LHCN-M2 (cell line): ENCODE results near the gene URM1. TPM values are rescaled to one million over a fixed set of nuclear protein-coding genes. Genes with fewer than 3 reads are reported as not detected.
A peak's percentile ranks its signal among the peaks of the same experiment; 100 is the strongest.

ENCODE experiments used
- DNase-seq: peaks from one replicate; pipeline ENCODE4 v3.0.0-alpha.2; 2012; ENCODE audit warnings: low read depth
- total RNA-seq: library from RNA; depleted of rRNA; stranded (reverse); fragments of >200 nt; gene quantifications from 2 replicates; pipeline ENCODE4 v1.2.3, GENCODE V29; 2014

URM1 gene
- total RNA-seq, 1 experiment from 2014 or later: 46.4 TPM

DNA sequence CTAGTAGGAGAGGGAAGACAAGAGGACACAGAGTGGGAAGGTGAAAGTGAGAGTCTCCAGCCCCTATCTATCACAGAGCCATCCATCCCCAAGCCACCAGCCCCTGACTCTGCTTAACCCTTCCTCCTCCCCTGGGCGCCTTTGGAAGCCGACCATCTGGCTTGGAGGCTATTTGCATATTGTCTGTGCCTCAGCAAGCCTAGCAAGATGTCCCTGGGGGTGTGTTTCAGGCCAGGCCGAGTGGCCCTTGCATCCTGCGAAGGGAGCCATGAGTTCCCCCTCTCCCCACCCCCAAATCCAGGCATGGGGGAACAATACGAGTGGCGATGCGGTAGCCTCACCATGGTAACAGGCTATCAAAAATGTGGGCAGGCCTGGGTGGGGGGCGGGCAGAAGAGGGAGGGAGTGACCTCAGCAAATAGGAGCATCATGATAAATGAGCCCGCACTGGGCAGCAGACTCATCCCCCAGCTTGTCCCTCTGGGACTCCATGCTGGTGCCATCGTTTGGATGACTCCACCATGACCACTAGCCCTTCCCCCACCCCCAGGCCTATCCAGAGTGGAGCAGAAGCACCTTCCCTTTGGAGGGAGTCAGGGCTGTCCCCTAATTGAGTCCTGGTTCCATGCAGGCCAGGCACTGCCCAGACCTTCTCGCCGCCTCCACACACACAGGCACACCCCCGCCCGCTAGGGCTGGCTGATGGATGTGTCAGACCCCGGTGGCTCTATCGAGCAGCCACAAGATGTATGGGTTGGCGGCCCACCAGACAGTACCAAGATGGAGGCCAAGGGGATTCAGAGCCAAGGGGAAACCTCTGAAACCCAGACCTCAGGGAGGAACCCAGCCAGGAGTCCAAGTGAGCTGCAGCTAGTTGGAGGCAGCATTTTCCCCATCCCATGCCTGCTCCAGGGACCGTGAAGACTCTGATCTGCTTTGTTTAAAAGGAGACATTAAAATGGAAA lies 14.6 kb downstream of the URM1 start:
- no peak for DNase-seq

DNA sequence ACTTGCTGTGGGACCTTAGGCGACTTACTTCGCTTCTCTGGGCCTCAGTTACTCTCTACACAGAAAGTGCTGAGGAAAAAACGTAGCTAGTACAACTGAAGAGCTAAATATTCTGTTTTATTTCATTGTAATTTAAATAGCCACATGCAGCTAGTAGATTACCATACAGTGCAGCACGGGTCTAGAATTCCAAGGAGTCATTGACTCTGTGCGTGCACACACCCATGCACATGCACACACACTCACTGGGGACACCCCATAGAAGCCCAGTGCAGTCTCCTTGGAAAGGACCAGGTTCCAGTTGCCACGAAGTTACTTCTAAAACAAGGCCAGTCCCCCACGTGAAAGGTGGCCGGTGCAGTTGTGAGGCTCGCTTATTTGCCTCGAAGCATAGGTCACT lies 17.0 kb downstream of the URM1 start:
- DNase-seq: no peak

- no peak for DNase-seq
Measured at GRCh38 chr9:128389395-128390149, 18.4 kb downstream of the URM1 start.

GRCh38 chr9:128390150-128390812 lies 19.1 kb downstream of the URM1 start:
- DNase-seq: no peak

- no peak for DNase-seq
Measured at GRCh38 chr9:128390813-128391711, 19.9 kb downstream of the URM1 start.

GRCh38 chr9:128391956-128392301 lies 20.8 kb downstream of the URM1 start:
- DNase-seq: no peak

DNA sequence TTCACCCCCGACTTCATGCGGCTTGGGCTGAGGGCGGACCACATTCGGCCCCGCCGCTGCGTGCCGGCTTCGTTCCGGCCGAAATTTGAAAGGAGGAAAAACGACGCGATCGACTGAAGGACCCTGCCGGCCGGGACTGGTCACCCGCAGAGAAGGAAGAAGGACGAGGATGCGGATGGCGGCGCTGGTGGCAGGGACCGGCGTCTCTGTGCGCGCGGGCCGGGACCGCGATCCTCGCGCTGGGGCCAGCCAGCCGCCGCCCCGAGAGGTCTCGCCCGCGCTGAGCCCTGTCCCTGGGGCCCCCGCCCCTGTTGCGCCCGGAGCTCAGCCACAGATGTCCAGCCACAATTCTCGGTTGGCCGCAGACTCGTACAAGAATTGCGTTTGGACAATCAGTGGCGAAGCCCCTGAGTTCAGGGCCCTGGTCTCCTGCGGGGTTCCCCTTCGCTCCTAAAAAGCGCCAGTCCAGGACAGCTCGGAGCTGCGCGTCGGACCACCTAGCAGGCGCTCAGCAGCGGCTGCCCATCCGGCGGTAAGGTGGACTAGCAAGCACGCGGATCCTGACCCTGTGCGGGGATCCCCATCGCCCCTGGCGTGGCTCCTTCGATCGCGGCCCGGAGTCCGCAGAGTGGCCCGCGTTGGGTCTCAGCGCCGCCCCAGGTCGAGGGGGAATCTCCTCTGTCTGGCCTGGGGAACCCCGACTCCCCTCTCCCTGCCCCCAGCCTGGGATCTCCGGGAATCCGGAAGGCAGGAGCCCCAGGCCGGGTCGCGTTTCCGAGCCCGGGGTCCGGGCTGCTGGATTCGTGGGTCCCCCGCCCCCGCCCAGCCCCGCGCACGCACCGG lies 21.3 kb downstream of the URM1 start:
- no peak for DNase-seq

- no peak for DNase-seq
Measured at GRCh38 chr9:128393145-128393775, 22.1 kb downstream of the URM1 start.

DNA sequence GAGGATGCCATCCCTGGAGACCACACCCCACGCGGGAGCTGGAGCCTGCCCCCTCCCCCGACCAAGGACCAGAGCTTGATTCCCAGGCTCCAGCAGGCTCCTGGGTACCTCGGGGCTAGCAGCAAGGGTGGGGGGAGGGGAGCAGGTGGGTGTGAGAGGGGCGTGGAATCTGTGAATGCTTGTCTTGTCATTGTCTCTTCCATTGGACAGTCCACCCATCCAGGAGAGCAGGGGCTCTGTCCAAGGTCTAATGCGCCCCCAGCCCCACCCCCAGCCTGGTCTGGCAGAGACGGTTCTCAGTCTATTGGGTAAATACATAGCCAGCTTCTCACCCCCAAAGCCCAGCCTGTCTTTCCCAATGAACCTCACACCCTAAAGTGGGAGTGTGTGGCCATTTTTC lies 22.8 kb downstream of the URM1 start:
- no peak for DNase-seq

GRCh38 chr9:128394379-128395168 lies 23.4 kb downstream of the URM1 start:
- no peak for DNase-seq

DNA sequence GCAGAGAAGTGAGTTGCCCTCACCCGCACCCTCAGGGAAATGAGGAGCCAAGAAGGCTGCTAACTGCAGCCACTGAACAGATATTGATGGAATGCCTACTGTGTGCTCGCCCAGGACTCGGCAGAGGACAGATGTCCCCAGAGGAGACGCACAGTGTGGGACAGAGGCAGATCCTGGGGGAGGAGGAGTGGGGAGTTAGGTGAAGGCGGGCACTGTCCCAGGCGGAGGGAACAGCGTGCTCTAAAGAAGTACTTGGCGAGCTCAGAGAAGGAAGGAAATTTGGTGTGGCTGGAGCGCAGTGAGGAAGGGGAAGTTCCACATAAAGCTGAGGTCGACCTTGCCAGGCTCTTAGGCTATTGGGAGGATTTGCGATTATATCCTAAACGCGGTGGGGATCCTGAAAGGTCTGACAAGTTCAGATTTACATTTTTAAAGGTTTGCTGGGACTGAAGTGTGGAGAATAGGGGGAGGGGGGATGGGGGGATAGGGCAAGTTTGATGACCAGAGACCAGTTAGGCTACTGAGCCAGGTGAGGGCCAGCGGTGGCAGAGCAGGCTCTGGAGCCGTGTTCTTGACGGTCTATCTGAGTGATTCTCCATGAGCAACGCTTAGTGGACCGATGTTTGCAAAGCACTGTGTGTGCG lies 25.9 kb downstream of the URM1 start:
- no peak for DNase-seq

DNA sequence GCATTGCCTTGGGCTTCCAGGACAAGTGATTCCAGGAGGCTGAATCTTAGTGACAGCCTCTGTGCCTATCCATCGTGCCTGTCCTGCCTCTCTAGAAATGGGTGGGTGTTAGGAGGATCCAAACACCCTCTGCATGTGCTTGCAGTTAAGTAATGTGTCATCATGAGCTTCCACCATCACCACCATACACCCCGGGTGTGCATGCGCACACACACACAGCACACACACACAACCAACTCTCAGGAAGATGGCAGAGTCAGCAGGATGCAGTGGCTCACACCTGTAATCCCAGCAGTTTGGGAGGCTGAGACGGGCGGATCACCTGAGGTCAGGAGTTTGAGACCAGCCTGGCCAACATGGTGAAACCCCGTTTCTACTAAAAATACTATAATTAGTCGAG lies 26.7 kb downstream of the URM1 start:
- DNase-seq: no peak

- DNase-seq: peak; percentile 15
Measured at GRCh38 chr9:128399861-128400260, 28.7 kb downstream of the URM1 start.

GRCh38 chr9:128404560-128404959 lies 33.4 kb downstream of the URM1 start:
- DNase-seq: no peak

DNA sequence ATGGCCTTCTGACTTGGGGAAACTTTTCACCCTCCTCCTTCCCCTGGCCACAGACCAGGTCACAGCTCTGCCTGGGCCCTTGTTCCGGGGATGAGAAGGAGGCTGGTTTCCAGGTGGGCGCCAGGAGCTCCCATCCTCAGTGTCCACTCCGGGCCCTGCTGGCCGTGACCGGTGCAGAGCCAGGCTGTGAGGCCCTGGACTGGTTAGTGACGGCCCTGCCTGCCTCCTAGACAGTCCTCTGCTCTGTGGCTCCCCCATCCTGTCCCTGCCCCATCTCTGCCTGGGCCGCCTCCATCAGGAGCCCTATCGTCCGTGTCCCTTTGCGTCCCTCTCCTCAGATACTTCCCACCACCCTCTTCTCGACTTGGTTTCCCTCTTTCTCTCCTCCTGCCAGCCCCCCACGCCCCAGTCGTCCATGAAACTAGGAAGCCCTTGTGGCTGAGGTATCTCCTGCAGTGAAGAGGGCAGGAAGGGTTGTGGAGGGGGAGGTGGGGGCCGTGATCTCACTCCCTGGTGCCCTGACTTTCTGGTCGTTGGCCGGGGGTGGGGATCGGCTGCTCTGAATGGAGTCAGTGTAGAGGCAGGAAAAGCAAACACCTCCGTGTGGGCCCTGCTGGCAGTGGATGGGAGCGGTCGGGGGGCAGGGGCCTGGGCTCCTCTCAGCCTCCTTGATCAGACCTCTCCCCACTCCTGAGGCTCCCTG lies 34.1 kb downstream of the URM1 start:
- DNase-seq: no peak

DNA sequence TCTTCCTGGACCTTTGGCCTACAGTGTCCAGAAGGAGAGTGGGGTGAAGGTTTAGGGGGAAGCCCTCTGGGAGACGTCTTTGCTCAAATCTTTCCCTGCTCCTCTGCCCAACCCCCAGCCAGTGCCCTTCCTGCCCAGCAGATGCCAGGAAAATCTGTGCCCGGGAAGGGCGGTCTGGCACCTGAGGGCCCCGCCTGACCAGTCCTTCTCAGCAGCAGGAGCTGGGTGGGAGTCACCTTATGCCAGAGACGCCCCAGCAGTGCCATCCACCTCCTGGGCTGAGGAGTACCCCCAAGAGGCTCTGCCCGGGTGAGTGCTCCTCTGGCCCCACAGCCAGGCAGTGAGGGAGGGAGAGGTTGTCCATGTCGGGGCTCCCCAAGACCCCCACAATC lies 34.6 kb downstream of the URM1 start:
- DNase-seq: no peak

GRCh38 chr9:128406848-128407391 lies 35.7 kb downstream of the URM1 start:
- DNase-seq: peak; percentile 45
